Stimulated activated CD4-positive, alpha-beta T cell treated with anti-CD3 and anti-CD28 coated beads, Interleukin-15, amount 100 ng/mL, for 24 hours (primary cell): ENCODE measurements around the gene SEZ6.

ENCODE experiments used
- DNase-seq: peaks from one replicate; pipeline ENCODE4 v3.0.0-alpha.2; 2020

SEZ6 gene

DNA sequence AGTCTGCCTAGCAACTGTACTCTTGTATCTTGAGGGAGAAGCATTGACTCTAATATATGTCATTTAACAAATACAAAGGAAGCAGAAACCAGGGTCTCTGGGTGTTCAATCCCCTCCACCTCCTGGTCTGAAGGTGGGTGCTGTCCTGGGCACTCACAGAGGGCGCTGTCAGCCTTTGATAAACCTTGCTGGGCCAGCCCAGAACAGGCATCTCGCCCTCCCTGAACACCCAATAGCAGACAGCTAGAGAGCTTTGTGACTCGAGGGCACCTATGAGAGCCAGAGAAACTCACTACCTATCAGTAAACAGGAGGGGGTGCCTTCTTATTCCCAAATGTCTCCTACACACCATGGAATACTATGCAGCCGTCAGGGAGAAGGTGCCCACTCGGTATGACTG lies 30.8 kb upstream of the SEZ6 start:
- no peak for DNase-seq

DNA sequence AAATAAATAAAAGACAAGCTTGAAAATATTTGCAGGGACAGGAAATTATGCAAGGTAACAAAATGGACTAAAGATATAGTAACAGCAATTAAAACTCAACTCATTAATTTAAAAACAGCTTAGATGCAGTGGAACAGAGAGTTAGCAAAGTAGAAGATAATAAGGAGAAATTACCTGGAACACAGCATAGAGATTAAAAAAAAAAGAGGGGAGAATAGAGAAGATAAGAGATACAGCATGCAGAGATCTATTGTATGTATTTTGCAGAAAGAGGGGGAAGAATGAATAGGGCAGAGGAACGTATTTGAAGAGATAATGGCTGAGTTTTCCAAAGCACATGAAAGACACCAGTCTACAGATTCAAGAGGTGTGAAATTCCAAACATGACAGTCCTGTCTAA lies 28.7 kb upstream of the SEZ6 start:
- DNase-seq = no peak

DNA sequence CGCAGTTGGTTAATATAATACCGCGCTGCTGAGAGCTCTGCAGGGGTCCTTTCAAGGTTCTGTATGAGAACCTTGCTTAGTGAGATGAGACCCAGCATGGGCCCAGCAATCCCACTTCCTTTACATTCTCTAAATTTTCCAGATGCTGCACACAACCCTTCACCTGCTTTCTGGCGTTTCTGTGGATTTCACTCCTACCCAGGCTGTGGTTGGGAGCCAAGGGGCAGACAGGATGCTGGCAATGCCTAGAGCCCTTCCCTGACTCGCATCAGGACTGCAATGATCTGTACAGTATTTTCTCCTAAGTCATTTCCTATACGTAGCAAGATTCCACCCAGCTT lies 27.0 kb upstream of the SEZ6 start:
- DNase-seq = no peak

DNA sequence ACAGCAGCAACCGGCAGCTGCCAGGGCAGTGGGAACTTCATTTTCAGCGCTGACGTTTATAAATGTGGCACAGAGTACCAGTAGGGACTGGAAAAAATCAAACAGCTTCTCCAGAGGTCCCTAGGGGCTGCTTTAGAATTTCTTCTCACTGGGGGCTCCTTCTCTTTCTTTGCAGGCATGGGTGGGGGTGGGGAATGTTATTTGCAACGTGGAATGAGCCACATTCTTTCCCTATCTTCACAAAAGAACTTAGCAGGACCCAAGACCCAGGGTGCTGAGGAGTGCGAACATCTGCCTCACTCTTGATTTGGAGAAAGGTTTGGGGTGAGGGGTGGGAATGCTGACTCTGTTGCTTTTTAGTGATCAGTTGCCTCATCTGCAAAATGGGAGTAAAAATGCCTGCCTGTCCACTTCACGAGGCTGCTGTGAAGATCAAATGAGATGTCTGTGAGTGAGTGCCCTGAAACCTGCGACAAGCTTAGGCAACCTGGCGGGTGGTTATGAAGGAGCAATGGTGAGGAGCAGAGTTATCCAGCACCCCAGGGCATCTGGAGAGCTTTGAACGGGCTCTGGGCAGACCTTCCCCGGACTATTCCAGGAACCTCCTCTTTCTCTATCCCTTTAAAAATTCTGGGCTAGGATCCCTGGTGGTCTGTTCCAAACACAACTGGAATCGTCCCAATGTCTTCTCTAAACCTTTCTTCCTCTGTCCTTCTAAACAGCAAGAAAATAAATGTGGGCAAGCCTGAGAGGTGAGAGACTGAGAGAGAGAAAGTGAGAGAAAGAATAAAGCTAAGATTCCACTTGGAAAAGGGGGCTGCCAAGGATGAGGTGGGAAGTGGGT lies 26.4 kb upstream of the SEZ6 start:
- no peak for DNase-seq

DNA sequence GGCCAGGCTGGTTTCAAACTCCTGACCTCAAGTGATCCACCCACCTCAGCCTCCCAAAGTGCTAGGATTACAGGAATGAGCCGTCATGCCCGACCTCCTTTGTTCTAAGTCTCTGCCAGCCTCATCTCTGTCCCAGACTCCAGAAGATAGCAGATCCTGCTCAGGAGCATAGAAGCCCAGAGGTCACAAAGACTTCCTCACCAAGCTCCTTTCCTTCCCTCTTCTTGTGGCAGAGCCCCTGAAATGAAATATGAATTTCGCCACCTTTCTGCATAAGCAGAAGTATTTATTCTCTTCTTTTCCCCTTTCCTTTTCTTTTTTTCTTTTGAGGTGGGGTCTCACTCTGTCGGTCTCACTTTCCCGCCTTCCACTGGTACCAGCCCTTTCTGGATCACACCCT lies 25.7 kb upstream of the SEZ6 start:
- DNase-seq = no peak

DNA sequence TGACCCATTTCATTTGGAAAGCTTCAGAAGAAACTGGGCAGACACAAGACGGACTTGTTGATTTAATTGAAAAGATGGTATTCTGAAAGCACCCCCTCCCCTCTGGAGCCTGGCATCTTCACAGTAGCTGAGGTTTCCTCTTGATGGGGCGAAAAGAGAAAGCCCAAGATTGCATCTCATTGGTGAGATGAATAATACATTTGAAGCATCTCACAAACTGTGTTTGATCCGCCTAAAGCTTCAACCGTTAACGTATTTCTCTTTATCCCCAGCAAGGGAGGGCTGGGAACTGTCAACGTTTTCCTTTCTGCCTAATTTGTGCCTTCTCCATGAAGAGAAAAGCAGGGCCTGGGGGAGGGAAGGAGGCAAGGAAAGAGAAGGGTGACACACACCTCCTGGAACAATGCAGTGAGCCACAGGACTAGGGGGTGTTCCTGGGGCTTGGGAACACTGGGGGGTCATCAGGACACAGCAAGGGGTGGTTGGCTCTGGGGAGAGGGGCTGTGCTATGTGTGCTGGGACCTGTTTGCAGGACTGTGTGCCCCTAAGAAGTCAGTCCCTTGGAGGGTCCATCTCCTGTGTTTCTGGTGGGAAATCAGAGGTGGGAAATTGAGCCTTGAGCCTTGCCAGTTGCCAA lies 18.6 kb upstream of the SEZ6 start:
- DNase-seq = no peak

DNA sequence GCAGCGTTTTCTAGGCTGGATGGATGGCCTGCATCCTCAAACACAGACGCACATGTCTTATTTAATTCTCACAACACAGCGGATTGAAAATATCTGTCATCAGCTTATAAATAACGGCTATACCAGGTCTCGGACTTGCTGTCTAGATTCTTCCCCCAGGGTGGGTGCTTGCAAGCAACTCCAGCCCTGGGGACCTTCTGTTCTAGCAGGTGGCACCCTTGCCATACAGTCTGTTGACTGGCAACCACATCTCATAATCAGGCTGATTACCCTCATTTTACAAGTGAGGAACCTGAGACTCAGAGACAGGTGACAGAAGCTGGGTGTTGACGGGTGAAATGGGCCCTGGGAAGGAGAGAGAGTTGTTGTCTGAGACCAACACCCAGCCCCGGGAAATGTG lies 16.2 kb upstream of the SEZ6 start:
- DNase-seq = no peak

DNA sequence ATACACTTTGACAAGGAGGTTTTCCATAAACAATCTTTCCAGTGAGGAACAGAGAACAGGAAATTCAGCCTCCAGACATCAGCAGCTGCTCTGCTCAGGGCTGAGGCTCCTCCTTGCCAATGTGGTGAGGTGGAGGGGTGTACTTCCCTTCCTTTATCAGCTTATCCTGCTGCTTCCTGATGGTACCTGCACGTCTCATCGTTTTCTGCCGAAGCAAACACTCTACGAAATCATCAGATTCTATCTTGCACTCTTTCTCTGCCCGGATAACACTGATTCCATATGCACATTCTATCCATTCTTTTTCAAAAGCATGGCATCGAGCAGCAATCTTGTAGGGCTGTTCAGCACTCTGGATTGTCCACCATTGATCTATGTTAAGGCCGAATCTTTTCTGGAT lies 15.4 kb upstream of the SEZ6 start:
- DNase-seq = no peak

DNA sequence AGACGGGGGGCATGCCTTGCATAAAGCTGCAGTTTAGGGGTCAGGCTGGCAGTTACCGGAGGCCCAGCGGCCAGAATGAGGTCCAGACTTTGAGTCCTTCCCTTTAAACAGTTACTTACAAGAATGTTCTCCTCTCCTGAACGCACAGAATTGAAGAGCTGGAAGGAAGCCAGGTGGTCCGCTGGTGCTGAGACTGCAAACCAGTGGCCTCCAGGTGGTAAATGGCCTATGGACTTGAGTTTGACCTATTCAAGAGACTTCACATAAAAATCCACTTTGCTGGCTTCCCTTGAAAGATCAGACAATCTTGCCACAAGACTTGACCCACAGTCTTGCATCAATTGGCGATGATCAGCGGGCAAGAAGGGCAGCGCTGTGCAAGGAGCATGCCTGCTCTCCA lies 14.7 kb upstream of the SEZ6 start:
- no peak for DNase-seq

DNA sequence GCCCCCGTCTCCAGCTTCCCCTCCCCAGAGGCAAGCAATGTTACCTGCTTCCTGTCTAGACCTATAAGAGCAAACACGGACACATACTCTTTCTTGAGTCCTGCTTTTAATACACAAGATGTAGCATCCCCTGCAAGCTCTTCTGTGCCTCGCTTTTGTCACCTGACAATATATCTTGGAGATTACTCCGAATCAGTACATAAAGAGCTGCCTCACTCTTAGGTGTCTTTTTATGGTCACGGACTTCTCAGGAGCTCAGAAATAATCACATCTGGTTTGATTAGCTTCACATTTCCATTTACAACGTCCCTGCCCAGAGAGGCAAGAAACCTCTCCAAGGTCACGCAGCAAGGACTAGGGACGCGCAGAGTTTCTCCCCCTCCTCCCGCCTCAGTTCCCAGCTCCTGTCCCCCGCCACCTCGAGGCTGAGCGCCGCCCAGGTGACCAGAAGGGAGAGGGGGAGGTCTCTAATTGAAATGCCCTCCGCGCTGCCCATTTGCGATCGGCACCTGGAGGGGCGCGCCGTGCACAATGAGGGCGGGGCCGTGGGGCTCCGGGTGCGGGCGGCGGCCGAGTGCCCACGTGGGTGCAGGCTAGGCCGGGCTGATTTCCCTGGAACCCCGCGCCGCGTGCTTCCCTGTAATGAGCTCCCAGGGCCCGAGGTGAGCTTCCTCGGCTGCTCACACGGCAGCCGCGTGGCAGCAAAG lies 13.8 kb upstream of the SEZ6 start:
- DNase-seq = peak; percentile 32

DNA sequence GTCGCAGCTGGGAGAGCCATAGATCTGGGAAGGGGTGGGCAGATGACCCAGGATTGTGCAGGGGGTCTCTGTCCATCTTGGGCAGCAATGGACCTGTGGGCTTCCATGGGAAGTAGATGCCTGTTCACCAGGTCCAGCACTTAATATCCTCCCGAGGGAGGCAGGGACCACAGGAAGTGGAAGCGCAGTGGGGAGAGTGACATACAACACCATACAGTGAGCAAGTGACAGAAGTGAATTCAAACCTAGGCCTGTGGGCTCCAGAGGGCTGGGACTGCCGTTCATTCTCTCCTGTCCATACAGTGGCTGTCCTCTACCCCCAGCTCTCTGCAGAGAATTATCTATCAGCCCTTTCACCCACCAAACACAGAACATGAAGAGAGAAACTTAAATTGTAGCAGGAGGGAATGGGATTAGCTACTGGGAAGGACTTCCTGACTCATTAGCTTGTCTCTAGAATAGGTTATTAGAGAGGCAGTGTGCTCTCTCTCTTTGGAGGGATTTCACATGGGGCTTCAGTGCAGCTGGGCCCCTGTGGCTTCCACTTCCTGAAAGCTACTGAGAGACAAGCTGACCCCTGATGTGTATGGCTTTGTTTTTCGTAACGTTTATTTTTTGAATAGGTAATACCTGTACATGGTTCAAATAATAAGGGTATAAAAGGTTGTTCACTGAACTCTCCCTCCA lies 13.1 kb upstream of the SEZ6 start:
- DNase-seq = no peak

DNA sequence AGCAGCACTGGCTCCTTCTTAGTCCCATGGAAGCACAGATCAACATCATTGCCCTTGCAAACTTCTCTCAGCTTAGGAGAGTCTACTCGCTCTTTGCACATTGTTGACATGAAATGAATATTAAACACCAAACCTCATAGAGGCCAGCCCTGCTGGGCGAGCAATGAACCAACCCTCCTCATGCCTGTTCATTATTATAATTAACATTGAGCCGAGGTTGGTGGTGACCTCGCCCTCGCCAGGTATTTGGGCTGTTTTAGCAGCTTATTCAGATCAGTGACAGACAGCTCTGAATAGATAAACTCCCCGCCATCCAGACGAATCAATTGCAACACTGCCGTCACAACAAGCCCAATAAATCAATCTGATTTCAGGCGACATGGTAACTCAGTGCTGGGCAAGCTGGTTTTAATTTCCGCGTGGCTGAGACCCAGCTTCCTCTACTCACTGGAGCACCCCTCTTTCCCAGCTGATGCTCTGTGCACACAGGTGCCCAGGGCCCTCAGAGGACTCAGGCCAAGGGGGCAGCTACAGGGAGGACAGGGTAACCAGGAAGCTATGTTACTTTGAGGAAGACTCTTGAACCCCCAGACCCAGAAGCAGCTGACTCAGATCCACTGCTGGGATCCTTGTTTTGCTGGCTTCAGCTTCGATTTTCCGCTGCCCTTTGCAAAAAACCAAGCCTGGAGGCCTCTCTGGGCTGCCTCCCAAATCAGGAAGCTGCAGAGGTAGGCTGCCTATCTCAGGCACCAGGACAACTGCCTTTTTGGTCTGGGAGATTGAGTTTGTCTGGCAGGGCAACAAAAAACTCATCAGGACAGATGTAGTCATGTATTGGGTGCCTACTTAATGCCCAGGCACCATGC lies 10.7 kb upstream of the SEZ6 start:
- no peak for DNase-seq

DNA sequence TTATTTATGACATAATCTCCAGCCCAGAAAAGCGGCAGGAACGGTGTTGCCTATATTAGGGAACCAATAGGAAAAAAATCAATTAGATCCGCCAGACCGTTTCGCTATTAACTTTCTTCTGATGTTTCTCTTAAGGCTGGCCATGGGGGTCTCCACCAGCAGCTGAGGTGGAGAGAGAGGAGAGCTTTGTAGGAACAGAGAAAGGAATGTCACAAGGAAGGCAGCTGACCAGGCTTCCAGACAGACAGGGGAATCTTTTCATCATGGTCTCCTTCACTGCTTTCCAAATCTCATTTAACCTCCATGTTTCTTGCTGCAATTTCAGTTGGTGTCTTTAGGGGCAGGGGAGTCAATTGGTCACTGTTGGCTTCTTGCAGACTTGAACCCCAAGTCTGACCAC lies 8.9 kb upstream of the SEZ6 start:
- no peak for DNase-seq

DNA sequence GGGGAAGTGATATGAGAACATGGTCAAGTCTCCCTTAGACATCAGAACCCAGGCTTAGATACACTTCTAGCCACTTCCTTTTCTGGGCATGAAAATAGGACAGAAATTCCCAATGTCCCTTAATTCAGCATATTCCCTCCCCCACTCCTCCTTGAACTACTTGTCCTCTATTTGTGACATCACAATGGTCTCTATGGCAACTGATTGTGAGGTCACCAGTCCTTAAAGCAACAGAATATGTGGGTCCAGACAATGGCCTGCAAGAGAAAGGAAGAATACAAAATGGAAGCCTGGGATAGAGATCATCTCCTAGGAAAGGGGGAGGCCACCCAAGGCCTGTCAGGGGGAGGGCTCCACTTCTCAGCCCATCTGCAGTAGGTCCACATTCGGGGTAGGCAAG lies 6.7 kb upstream of the SEZ6 start:
- DNase-seq = no peak

DNA sequence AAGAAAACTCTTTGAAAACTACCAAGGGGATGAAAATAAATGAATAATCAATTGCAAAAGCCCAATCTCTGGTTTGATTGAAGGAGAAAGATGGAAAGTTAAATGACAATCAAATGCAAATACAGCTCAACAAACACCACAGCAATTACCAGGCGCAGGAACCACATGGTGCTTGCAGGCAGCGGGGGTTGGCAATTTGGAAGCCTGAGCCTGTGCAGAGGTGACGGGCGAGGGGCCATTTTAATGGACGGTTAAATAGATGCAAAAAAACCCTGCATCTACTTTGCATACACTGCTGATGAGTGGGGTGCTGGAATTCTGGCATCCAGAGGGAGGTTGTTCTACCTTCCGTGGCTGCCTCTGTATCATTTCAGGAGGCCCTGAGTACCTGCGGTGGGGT lies 4.8 kb upstream of the SEZ6 start:
- no peak for DNase-seq

DNA sequence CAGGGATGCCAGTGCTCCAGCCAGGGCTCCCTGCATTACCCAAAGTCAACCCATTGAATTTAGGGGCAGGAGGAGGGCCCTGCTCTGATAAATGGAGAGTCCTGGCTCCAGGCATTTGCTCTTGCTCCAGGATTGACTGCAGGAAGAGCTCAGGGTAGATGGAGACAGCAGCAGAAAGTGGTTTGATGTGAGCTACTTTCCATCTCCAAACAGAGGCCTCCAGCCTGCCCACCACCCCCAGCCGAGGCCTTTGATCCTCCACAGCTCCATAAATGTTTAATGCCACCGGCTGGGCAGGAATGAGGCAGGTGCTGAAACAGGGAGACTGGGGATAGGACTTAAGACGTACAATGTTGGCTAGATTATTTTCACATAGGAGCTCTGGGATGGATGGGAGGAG lies 4.3 kb upstream of the SEZ6 start:
- no peak for DNase-seq

DNA sequence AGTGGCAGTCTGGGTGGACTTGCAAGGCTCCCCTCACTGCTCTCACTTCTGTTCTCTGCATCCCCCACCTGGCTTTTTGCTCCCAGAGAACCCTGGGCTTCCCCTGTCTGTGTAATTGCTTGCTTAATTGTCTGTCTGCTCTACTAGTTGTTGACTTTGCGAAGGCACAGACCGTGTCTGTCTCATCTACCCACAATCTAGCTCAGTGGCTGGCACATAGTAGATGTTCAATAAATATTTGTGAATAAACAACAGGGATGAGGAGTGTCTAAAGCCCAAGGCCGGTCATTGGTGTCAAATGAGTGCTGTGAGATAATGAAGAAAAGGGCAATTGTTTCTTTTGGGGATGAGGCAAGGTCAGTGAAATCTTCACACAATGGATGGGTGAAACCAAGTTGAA lies 2.8 kb upstream of the SEZ6 start:
- no peak for DNase-seq

DNA sequence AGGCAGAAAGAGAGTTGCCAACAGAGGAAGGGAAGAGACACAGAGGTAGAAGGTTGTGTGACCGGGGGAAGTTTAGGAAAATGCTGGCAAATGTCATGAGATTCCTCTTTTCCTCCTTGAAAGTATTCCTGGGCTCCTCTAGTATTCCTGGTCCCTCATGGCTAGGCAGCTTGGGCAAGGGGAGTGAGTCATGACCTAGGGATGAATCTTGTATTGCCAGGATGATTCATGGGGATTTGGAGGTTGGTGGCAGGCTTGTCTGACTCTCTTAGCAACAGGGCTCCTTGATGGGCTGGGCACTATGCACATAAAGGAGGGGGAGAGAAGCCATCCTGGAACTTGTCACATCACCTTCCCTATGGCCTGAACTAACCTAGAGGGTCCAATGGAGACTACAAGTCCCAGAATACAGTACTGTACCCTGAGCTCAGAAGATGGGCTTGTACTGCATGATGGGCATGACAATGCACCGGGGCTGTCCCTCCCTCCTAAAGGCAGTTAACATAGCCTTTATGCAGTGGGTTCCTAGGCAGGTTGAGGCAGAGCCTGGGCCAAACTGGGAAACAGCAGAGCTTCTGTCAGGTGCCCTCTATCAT lies 2.1 kb upstream of the SEZ6 start:
- no peak for DNase-seq

DNA sequence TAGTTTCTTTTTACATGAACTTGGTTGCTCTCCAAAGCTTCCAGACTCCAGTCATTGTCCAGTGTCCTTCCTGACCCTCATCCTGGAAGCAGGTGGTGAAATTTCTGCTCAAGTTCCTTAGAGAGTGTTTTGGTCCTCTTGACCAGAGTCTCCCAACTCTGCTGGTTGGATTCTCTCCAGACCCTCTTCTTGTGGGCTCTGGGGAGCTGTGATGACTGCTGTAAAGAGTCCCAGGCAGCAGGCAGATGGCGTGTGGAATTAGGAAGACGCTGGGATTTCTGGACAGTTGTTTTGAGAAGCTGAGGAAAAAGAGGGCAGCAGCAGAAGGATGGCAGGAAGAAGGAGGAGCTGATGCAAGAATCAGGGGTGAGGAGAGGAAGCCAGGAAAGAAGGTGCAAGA lies 1.6 kb upstream of the SEZ6 start:
- DNase-seq = no peak

DNA sequence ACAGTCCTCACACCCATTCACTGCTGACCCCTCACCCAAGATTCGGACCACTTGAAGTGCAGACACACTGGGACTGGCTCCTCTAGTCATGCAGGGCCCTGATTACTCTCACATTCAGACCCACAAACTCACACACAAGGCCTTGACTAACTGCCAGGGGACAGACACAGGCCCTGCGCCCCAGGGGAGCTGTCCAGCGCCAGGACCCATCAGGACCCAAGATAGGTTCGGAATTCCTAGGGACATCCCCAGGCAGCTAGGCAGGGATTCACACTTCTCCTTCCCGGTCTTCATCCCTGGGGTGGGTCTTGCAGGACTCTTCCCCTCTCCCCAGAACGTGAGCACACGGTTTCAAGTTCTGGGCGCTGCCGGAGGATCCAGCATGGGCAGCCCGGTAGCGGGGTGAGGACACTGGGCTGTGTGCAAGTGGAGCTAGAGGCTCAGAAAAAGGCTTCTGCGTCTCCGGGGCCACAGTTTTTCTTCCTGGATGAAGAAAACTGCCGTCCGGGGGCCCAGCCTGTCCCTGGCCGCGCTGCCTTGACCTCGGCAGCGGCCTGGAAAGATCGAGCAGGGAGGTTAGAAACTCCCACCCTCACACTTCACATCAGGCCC lies 1.6 kb downstream of the SEZ6 start:
- DNase-seq = no peak

DNA sequence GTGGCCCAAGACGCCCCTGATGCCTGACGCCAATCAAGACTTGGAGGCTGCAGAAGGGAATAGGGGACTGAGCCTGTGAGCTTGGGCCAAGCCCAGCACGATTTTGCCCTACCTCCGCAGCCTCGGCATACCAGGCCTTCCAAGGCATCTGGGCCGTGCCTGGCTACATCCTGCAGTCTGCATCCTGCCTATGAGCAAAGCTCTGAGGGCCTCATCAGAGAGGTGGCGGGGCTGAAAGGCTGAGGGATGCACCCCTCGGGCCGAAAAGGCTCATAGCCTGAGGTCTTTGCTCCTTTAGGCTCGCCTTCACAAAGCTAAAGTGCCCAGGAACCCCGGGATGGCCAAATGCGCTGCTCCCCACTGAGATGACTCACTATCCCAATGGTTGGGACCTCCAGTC lies 2.5 kb downstream of the SEZ6 start:
- DNase-seq = no peak

DNA sequence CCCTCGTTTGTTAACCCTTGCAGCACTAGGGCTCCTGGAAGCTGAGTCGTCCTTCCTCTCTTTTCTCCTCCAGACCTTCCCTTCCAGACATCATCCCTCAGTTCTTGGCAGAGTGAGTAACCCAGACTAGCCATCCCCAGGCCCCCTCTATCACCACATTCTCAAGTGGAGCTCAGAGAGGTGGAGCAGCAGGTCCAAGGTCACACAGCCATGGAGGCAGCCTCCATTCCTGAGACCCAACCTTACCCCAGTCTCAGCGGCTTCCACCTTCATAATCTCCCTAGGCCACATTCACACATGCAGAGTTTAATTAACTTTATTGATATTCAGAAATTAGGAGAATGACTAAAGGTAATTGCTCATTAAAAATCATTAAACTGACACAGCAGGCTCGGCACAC lies 3.0 kb downstream of the SEZ6 start:
- no peak for DNase-seq
